ENCODE data around the gene CD101.

Gene CD101

GRCh38 chr1:117020526-117021156 lies 19.1 kb downstream of the CD101 start:
- DNase-seq = no peak

GRCh38 chr1:117022114-117022513 lies 20.6 kb downstream of the CD101 start:
- DNase-seq = no peak

- no peak for DNase-seq
Observed at GRCh38 chr1:117025568-117025967, 24.0 kb downstream of the CD101 start.

- no peak for DNase-seq
Observed at GRCh38 chr1:117026361-117026760, 24.8 kb downstream of the CD101 start.

GRCh38 chr1:117029685-117030084 lies 28.1 kb downstream of the CD101 start:
- DNase-seq = no peak

GRCh38 chr1:117030271-117030877 lies 28.8 kb downstream of the CD101 start:
- no peak for DNase-seq

- no peak for DNase-seq
Observed at GRCh38 chr1:117032266-117032665, 30.7 kb downstream of the CD101 start.

GRCh38 chr1:117032681-117033539 lies 31.4 kb downstream of the CD101 start:
- no peak for DNase-seq

- no peak for DNase-seq
Observed at GRCh38 chr1:117033772-117034171, 32.2 kb downstream of the CD101 start.

GRCh38 chr1:117034791-117035290 lies 33.3 kb downstream of the CD101 start:
- DNase-seq = no peak

- DNase-seq = no peak
Observed at GRCh38 chr1:117036018-117036461, 34.5 kb downstream of the CD101 start.

- no peak for DNase-seq
Observed at GRCh38 chr1:117037802-117038201, 36.2 kb downstream of the CD101 start.

- DNase-seq = no peak
Observed at GRCh38 chr1:117038236-117038635, 36.7 kb downstream of the CD101 start.

- DNase-seq = no peak
Observed at GRCh38 chr1:117044217-117044616, 42.7 kb downstream of the CD101 start.

GRCh38 chr1:117045644-117046043 lies 44.1 kb downstream of the CD101 start:
- DNase-seq = no peak

GRCh38 chr1:117046781-117047180 lies 45.2 kb downstream of the CD101 start:
- no peak for DNase-seq

- DNase-seq = no peak
Observed at GRCh38 chr1:117047271-117047670, 45.7 kb downstream of the CD101 start.

- no peak for DNase-seq
Observed at GRCh38 chr1:117049857-117050256, 48.3 kb downstream of the CD101 start.

- no peak for DNase-seq
Observed at GRCh38 chr1:117051224-117052064, 49.9 kb downstream of the CD101 start.

- DNase-seq = no peak
Observed at GRCh38 chr1:117054068-117054467, 52.5 kb downstream of the CD101 start.

GRCh38 chr1:117058810-117059209 lies 57.2 kb downstream of the CD101 start:
- peak in 1 of 2 experiments; percentile 29 for DNase-seq

- DNase-seq = peak; percentile 82 to 93
Observed at GRCh38 chr1:117059334-117059677, 57.7 kb downstream of the CD101 start.
